Testis (tissue), 5 donors: ENCODE measurements around the gene AGGF1. TPM values are rescaled to one million over a fixed set of nuclear protein-coding genes. Genes with fewer than 3 reads are reported as not detected.

Experiments used
- DNase-seq: peaks from one replicate; pipeline ENCODE4 v3.0.0-alpha.2; 2019
- H3K27ac ChIP-seq, 2 donors: fragments of 200-600 bp; sonication (generic); one replicate each; pipeline ENCODE4 v1.5.1; 2019
- H3K27me3 ChIP-seq: fragments of 200-600 bp; sonication (generic); one replicate; pipeline ENCODE4 v1.5.1; 2019
- H3K36me3 ChIP-seq: fragments of 200-600 bp; sonication (generic); one replicate; pipeline ENCODE4 v1.5.1; 2017; ENCODE audit warnings: low read depth; ENCODE audit errors: missing control alignments
- H3K4me1 ChIP-seq: fragments of 200-600 bp; sonication (generic); one replicate; pipeline ENCODE4 v1.5.1; 2019
- H3K4me3 ChIP-seq, 2 donors: fragments of 200-600 bp; sonication (generic); one replicate each; pipeline ENCODE4 v1.5.1; 2017 to 2019
- H3K9me3 ChIP-seq: fragments of 200-600 bp; sonication (generic); one replicate; pipeline ENCODE4 v1.5.1; 2017
- CTCF ChIP-seq, 3 experiments: fragments of 450-650 bp in 2 of 3; fragments of 200-600 bp in 1 of 3; sonication (generic) in 1 of 3; IDR thresholded peaks; one replicate each; pipeline ENCODE4 v1.5.1; 2016 to 2019; ENCODE audit warnings: antibody characterized with exemption in 3 of 3, mild to moderate bottlenecking in 2 of 3, moderate library complexity in 1 of 3
- POLR2A ChIP-seq: fragments of 450-650 bp; IDR thresholded peaks from one replicate; pipeline ENCODE4 v1.6.1; 2017; ENCODE audit warnings: antibody characterized with exemption, mild to moderate bottlenecking, moderate library complexity
- WGBS, 2 donors: methylation state at CpG; one replicate each; pipeline ENCODE4 v1.1.5; 2018; 5-methylcytosine and 5-hydroxymethylcytosine counted together
- intact Hi-C: fragments of 100-400 bp; cut with DNase I; formaldehyde crosslinking; loops from one replicate; pipeline ENCODE4 v1.15.1; 2023; ENCODE audit warnings: low total_unique reads
- long read RNA-seq, 2 donors: transcript quantifications; one replicate each; lab custom pipeline, GENCODE V29; 2026
- polyA plus RNA-seq: library from polyadenylated mRNA; stranded (reverse); fragments of 350-450 nt; fragmentation: Illumina TruSeq; extraction: RNeasy Lipid Tissue Mini Kit (QIAGEN cat#74804); gene quantifications from one replicate; pipeline ENCODE4 v1.2.3, GENCODE V29; 2014; ENCODE audit warnings: low read depth, low replicate concordance; ENCODE audit not compliant: insufficient read depth
- total RNA-seq, 2 donors: library from RNA; depleted of rRNA; stranded (reverse); fragments of >200 nt; gene quantifications; one replicate each; pipeline ENCODE4 v1.2.3, GENCODE V29; 2016

AGGF1 gene
- total RNA-seq (10 to 100 TPM; 50.4 to 58.0 TPM), polyA plus RNA-seq (22.8 TPM)
- long read RNA-seq, donor 1, full-length matches to known transcripts: 11 of 19 reads
- long read RNA-seq, donor 1, partial matches to known transcripts: 8 of 19 reads
- long read RNA-seq, donor 1, other reads (novel, unspliced or antisense): 0 of 19 reads
- long read RNA-seq, donor 2, full-length matches to known transcripts: 5 of 10 reads
- long read RNA-seq, donor 2, partial matches to known transcripts: 5 of 10 reads
- long read RNA-seq, donor 2, other reads (novel, unspliced or antisense): 0 of 10 reads

- Histone ChIP-seq H3K36me3 (no peaks in the 10 kb centered on the region), H3K4me1 (peaks cover 5% of the 10 kb centered on the region), H3K27me3 (no peaks in the 10 kb centered on the region), H3K27ac (peak within 1 kb of the TSS; percentile 90 to 92), H3K4me3 (peak within 1 kb of the TSS; percentile 96 to 99), H3K9me3 (no peaks in the 10 kb centered on the region)
- intact Hi-C loops: no loop called here
- DNase-seq: peak; percentile 97
- WGBS, 2 donors: 0% methylated on average over 61 to 80 of the region's 82 CpGs
- TF ChIP-seq CTCF (IDR thresholded peaks at IDR 0.05): no peak
- no peak for TF ChIP-seq POLR2A
Measured at GRCh38 chr5:77030097-77031071, at the start of gene AGGF1. TSS of gene AGGF1 (plus strand) at chr5:77030404. CDS start at chr5:77030767, 363 bp downstream.

GRCh38 chr5:76980518-76981144 is 49.6 kb upstream of the AGGF1 start:
- H3K27ac ChIP-seq: no peak overlapping the region
- no peaks in the 10 kb centered on the region for H3K36me3 ChIP-seq
- no peaks in the 10 kb centered on the region for H3K9me3 ChIP-seq
- DNase-seq: no peak
- TF ChIP-seq CTCF (IDR thresholded peaks at IDR 0.05): no peak
- no peak for TF ChIP-seq POLR2A
- no peak overlapping the region for H3K4me3 ChIP-seq
- H3K4me1 ChIP-seq: peaks cover 4% of the 10 kb centered on the region
- 81 to 87% methylated on average over 8 of the region's 8 CpGs for whole genome bisulfite sequencing, 2 donors
- H3K27me3 ChIP-seq: no peaks in the 10 kb centered on the region
- intact Hi-C loops: no loop called here

- Histone ChIP-seq H3K27ac (no peak overlapping the region), H3K9me3 (no peaks in the 10 kb centered on the region), H3K4me3 (no peak overlapping the region), H3K27me3 (no peaks in the 10 kb centered on the region), H3K4me1 (peaks cover 4% of the 10 kb centered on the region), H3K36me3 (no peaks in the 10 kb centered on the region)
- intact Hi-C loops: no loop called here
- 55 to 56% methylated on average over 2 of the region's 2 CpGs for WGBS, 2 donors
- DNase-seq: no peak
- TF ChIP-seq CTCF (IDR thresholded peaks at IDR 0.05): no peak
- no peak for TF ChIP-seq POLR2A
Measured at GRCh38 chr5:76982450-76982849, 47.8 kb upstream of the AGGF1 start.

GRCh38 chr5:76983468-76983867 is 46.7 kb upstream of the AGGF1 start:
- H3K4me1 ChIP-seq: peaks cover 4% of the 10 kb centered on the region
- no peaks in the 10 kb centered on the region for H3K36me3 ChIP-seq
- WGBS, 2 donors: 12 to 42% methylated on average over 3 of the region's 3 CpGs
- H3K4me3 ChIP-seq: no peak overlapping the region
- no peak overlapping the region for H3K27ac ChIP-seq
- TF ChIP-seq POLR2A (no peak), CTCF (IDR thresholded peaks at IDR 0.05) (no peak)
- peak; percentile 20 for DNase-seq
- H3K9me3 ChIP-seq: no peaks in the 10 kb centered on the region
- intact Hi-C loops: no loop called here
- no peaks in the 10 kb centered on the region for H3K27me3 ChIP-seq
